Trophoblast cell (in vitro differentiated cells and primary cell): ENCODE measurements around the gene TRAFD1.

ENCODE experiments used
- DNase-seq, 2 donors: peaks; one replicate each; pipeline ENCODE4 v3.0.0-alpha.2; 2016
- H2AFZ ChIP-seq: 2 replicates; pipeline ENCODE4 v1.6.1; 2013; ENCODE audit warnings: low read length, moderate library complexity, mild to moderate bottlenecking; ENCODE audit not compliant: insufficient read depth, poor library complexity
- H2AK5ac ChIP-seq: 2 replicates; pipeline ENCODE4 v1.6.1; 2013; ENCODE audit warnings: mild to moderate bottlenecking, low read length
- H2BK120ac ChIP-seq: 2 replicates; pipeline ENCODE4 v1.6.1; 2013; ENCODE audit warnings: low read length, mild to moderate bottlenecking, moderate library complexity; ENCODE audit not compliant: insufficient read depth, poor library complexity
- H2BK12ac ChIP-seq: 2 replicates; pipeline ENCODE4 v1.6.1; 2013; ENCODE audit warnings: mild to moderate bottlenecking, low read length, moderate library complexity
- H2BK5ac ChIP-seq: 2 replicates; pipeline ENCODE4 v1.6.1; 2013; ENCODE audit warnings: low read length, low read depth, moderate library complexity, mild to moderate bottlenecking; ENCODE audit not compliant: poor library complexity
- H3K14ac ChIP-seq: 2 replicates; pipeline ENCODE4 v1.6.1; 2013; ENCODE audit warnings: mild to moderate bottlenecking, low read length
- H3K18ac ChIP-seq: 2 replicates; pipeline ENCODE4 v1.6.1; 2013; ENCODE audit warnings: mild to moderate bottlenecking, low read length
- H3K23ac ChIP-seq: 2 replicates; pipeline ENCODE4 v1.6.1; 2013; ENCODE audit warnings: low read length
- H3K27ac ChIP-seq: 2 replicates; pipeline ENCODE4 v1.5.1; 2013; ENCODE audit warnings: low read depth, mild to moderate bottlenecking, inconsistent platforms, low read length, moderate library complexity
- H3K27me3 ChIP-seq: 2 replicates; pipeline ENCODE4 v1.6.1; 2013; ENCODE audit warnings: inconsistent platforms, mild to moderate bottlenecking, low read length, moderate library complexity; ENCODE audit not compliant: insufficient read depth
- H3K36me3 ChIP-seq, 2 experiments: 1 replicate in 1 of 2; 2 replicates in 1 of 2; pipeline ENCODE4 v1.6.1; 2013; ENCODE audit warnings: low read length in 2 of 2, mild to moderate bottlenecking in 2 of 2, moderate library complexity in 1 of 2; ENCODE audit not compliant: insufficient read depth in 2 of 2, control insufficient read depth in 1 of 2
- H3K4ac ChIP-seq: 2 replicates; pipeline ENCODE4 v1.6.1; 2013; ENCODE audit warnings: low read depth, mild to moderate bottlenecking, low read length, moderate library complexity
- H3K4me1 ChIP-seq, 2 experiments: 1 replicate in 1 of 2; 2 replicates in 1 of 2; pipeline ENCODE4 v1.6.1; 2013; ENCODE audit warnings: low read length in 2 of 2, mild to moderate bottlenecking in 2 of 2, moderate library complexity in 1 of 2; ENCODE audit not compliant: insufficient read depth in 2 of 2, control insufficient read depth in 1 of 2
- H3K4me2 ChIP-seq: 2 replicates; pipeline ENCODE4 v1.6.1; 2013; ENCODE audit warnings: inconsistent platforms, mild to moderate bottlenecking, low read length, moderate library complexity
- H3K4me3 ChIP-seq: 2 replicates; pipeline ENCODE4 v1.5.1; 2013; ENCODE audit warnings: mild to moderate bottlenecking, low read depth, low read length, inconsistent platforms
- H3K79me1 ChIP-seq: one replicate; pipeline ENCODE4 v1.6.1; 2013; ENCODE audit warnings: low read length
- H3K79me2 ChIP-seq: 2 replicates; pipeline ENCODE4 v1.6.1; 2013; ENCODE audit warnings: low read length, mild to moderate bottlenecking; ENCODE audit not compliant: control insufficient read depth, insufficient read depth, poor library complexity
- H3K9ac ChIP-seq: 2 replicates; pipeline ENCODE4 v1.6.1; 2013; ENCODE audit warnings: mild to moderate bottlenecking, low read length
- H3K9me3 ChIP-seq: 2 replicates; pipeline ENCODE4 v1.6.1; 2013; ENCODE audit warnings: low read depth, mild to moderate bottlenecking, control low read depth, inconsistent platforms, low read length; ENCODE audit not compliant: insufficient read depth
- H4K12ac ChIP-seq: 2 replicates; pipeline ENCODE4 v1.6.1; 2013; ENCODE audit warnings: low read depth, mild to moderate bottlenecking, low read length, moderate library complexity
- H4K8ac ChIP-seq: 2 replicates; pipeline ENCODE4 v1.6.1; 2013; ENCODE audit warnings: low read depth, mild to moderate bottlenecking, low read length, moderate library complexity
- H4K91ac ChIP-seq: one replicate; pipeline ENCODE4 v1.6.1; 2013; ENCODE audit warnings: low read depth, mild to moderate bottlenecking, low read length, moderate library complexity
- WGBS: extraction: QIAGEN DNeasy Blood & Tissue Kit; methylation state at CpG from one replicate; pipeline ENCODE4 v1.1.7; 2013; ENCODE audit warnings: missing lambda C conversion rate; ENCODE audit not compliant: insufficient read length, insufficient coverage; ENCODE audit errors: extremely low coverage; 5-methylcytosine and 5-hydroxymethylcytosine counted together

The TRAFD1 gene

DNA sequence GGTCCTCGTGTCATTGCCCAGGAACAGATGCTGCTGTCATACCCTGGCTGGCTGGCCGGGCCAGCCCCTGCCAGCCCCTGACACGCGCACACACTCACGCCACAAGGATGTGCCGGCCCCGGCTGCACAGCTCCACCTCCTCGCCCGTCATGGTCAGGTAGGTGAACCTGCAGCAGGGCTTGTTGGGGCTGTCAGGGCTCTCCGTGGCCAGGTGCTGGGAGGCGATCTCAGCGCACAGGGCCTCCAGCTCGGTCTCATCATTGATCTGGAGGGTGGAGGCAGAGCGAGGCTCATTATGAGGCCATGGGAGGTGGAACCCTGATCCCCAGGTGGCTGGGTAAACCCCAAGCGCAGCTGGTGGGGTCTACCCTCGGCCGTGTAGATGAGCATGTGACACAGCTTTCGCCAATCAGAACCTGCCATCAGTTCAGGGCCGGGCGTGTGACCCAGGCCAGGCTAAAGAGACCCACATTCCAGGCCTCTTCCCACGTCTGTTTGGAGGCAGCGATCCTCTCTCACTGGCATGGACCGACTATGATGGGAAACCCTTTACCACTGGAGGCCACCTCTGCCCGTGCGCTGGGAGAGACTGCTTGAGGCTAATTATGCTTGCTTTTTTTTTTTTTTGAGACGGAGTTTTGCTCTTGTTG is 38.8 kb downstream of the TRAFD1 start:
- no peaks in the 10 kb centered on the region for H3K27me3 ChIP-seq
- no peak overlapping the region for H3K4me2 ChIP-seq
- WGBS: no CpG with 5 or more reads among the region's 26 CpGs
- no peak overlapping the region for H2BK5ac ChIP-seq
- no peak overlapping the region for H3K14ac ChIP-seq
- H3K18ac ChIP-seq: no peak overlapping the region
- H4K8ac ChIP-seq: no peak overlapping the region
- no peak overlapping the region for H3K9ac ChIP-seq
- no peak overlapping the region for H3K27ac ChIP-seq
- no peaks in the 10 kb centered on the region for H3K79me1 ChIP-seq
- H3K9me3 ChIP-seq: peaks cover 5% of the 10 kb centered on the region
- no peak for DNase-seq
- no peak overlapping the region for H2AK5ac ChIP-seq
- H3K36me3 ChIP-seq: peaks cover 30 to 40% of the 10 kb centered on the region in 2 experiments
- no peaks in the 10 kb centered on the region for H3K79me2 ChIP-seq
- H3K23ac ChIP-seq: no peak overlapping the region
- no peak overlapping the region for H4K91ac ChIP-seq
- H2AFZ ChIP-seq: no peak overlapping the region
- no peaks in the 10 kb centered on the region for H3K4me1 ChIP-seq
- no peak overlapping the region for H4K12ac ChIP-seq
- H2BK12ac ChIP-seq: no peak overlapping the region
- H3K4ac ChIP-seq: no peak overlapping the region
- H2BK120ac ChIP-seq: no peak overlapping the region
- no peak overlapping the region for H3K4me3 ChIP-seq

DNA sequence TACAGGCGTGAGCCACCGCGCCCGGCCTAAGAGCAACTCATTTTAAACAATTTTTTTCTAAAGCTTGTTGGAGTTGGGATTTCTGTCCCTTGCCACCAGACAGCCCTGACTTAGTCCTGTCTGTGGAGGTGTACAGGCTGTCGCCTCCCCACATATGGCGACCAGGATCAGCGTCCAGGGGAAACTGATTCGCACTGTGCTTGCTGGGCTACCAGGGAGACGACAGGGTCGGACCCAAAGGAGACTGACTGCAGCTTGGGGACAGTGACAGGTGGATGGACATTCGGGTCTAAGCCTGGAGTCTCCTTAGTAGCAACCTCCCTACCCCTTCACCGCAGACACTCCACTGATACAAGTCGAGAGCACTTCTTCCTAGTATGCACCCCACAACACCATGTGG is 40.3 kb downstream of the TRAFD1 start:
- Histone ChIP-seq H3K23ac (no peak overlapping the region), H3K4me3 (no peak overlapping the region), H3K9ac (no peak overlapping the region), H2AK5ac (no peak overlapping the region), H2BK120ac (no peak overlapping the region), H4K8ac (no peak overlapping the region), H2BK12ac (no peak overlapping the region), H3K4me1 (no peaks in the 10 kb centered on the region), H3K79me1 (no peaks in the 10 kb centered on the region), H4K91ac (no peak overlapping the region), H4K12ac (no peak overlapping the region), H3K9me3 (no peaks in the 10 kb centered on the region), H3K79me2 (no peaks in the 10 kb centered on the region), H3K27ac (no peak overlapping the region), H2AFZ (no peak overlapping the region), H3K36me3 (peaks cover 33% of the 10 kb centered on the region in 2 experiments), H3K4me2 (no peak overlapping the region), H3K4ac (no peak overlapping the region), H3K27me3 (no peaks in the 10 kb centered on the region), H3K14ac (no peak overlapping the region), H2BK5ac (no peak overlapping the region), H3K18ac (no peak overlapping the region)
- WGBS: no CpG with 5 or more reads among the region's 13 CpGs
- DNase-seq: no peak

- DNase-seq: no peak
- Histone ChIP-seq H2AK5ac (no peak overlapping the region), H3K79me1 (no peaks in the 10 kb centered on the region), H2BK5ac (no peak overlapping the region), H3K23ac (no peak overlapping the region), H3K14ac (no peak overlapping the region), H2AFZ (no peak overlapping the region), H3K4ac (no peak overlapping the region), H3K36me3 (peaks cover 34 to 35% of the 10 kb centered on the region in 2 experiments), H3K9me3 (no peaks in the 10 kb centered on the region), H3K4me2 (no peak overlapping the region), H3K18ac (no peak overlapping the region), H3K27me3 (no peaks in the 10 kb centered on the region), H3K4me3 (no peak overlapping the region), H2BK120ac (no peak overlapping the region), H2BK12ac (no peak overlapping the region), H3K9ac (no peak overlapping the region), H4K91ac (no peak overlapping the region), H4K12ac (no peak overlapping the region), H3K79me2 (no peaks in the 10 kb centered on the region), H3K4me1 (no peaks in the 10 kb centered on the region), H3K27ac (no peak overlapping the region), H4K8ac (no peak overlapping the region)
- no CpG with 5 or more reads among the region's 26 CpGs for WGBS
Measured at GRCh38 chr12:112166051-112167015, 41.0 kb downstream of the TRAFD1 start.

GRCh38 chr12:112167031-112167461 is 41.7 kb downstream of the TRAFD1 start:
- no peak overlapping the region for H3K14ac ChIP-seq
- WGBS: no CpG with 5 or more reads among the region's 12 CpGs
- no peak overlapping the region for H3K9ac ChIP-seq
- H3K9me3 ChIP-seq: no peaks in the 10 kb centered on the region
- H2BK120ac ChIP-seq: no peak overlapping the region
- peaks cover 31 to 33% of the 10 kb centered on the region in 2 experiments for H3K36me3 ChIP-seq
- H3K4me1 ChIP-seq: no peaks in the 10 kb centered on the region
- H3K18ac ChIP-seq: no peak overlapping the region
- H2BK12ac ChIP-seq: no peak overlapping the region
- no peaks in the 10 kb centered on the region for H3K79me1 ChIP-seq
- H2AFZ ChIP-seq: no peak overlapping the region
- H4K12ac ChIP-seq: no peak overlapping the region
- no peaks in the 10 kb centered on the region for H3K27me3 ChIP-seq
- no peak overlapping the region for H3K27ac ChIP-seq
- H3K4ac ChIP-seq: no peak overlapping the region
- H3K4me3 ChIP-seq: no peak overlapping the region
- no peak overlapping the region for H3K4me2 ChIP-seq
- no peak overlapping the region for H2BK5ac ChIP-seq
- H2AK5ac ChIP-seq: no peak overlapping the region
- no peak overlapping the region for H3K23ac ChIP-seq
- H4K91ac ChIP-seq: no peak overlapping the region
- no peaks in the 10 kb centered on the region for H3K79me2 ChIP-seq
- no peak for DNase-seq
- H4K8ac ChIP-seq: no peak overlapping the region
